Left forelimb (tissue), 1 donor: Measurements from ENCODE around the gene EARS2.
"Not testable (repeated sequence)": the region's sequence is repeated elsewhere in the genome, so short reads cannot be mapped to it uniquely, and the experiment has no call there.

Experiments used
- DNase-seq: peaks from one replicate; pipeline ENCODE4 v3.0.0-alpha.2; 2018; ENCODE audit warnings: low spot score

The EARS2 gene

DNA sequence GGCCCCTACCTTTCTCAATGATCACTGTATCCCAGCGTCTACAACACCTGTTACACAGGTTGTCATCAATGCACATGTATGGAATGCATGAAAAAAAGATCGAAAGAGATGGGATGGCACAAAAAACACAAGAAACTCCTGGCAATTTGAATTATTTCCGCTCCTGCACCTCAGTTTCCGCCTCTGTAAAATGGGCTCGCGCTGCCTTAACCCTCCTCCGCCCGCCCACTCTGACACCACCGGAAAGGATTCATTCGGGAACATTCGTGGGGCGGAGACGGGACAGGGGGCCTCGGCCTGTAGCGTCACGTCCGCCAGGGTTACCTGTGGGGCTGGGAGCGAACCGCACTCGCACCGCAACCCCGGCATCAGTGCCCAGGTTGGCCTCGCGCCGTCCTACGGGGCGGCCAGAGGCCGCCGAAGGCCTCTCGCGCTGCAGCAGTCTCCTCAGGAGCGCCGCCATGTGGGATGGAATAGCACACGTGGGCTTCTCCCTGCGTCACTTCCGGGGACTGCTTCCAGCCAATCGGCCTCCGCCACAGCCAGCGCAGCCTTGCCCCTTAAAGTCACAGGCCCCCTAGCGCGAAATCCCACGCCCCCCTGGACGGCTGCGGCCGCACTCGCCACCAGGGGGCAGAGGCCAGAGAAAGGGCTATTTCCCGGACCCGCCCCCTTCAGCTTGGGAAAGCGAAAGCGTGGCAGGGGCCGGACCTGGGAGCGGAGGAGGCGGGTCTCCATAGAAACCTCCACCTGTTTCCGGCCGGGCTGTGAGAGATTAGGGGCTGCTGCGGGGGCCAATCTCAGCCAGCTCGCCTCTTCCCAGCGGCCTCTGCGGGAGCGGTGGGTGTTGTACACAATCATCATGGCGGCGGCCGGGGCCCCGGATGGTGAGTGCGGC is at the start of gene EARS2, which contains the start of gene UBFD1:
TSS of gene EARS2 (minus strand) at position 470 of the 898 bp plus-strand sequence. CDS start at position 463, 7 bp downstream.
TSS of gene UBFD1 (plus strand) at position 847 of the 898 bp plus-strand sequence. CDS start at position 863, 16 bp downstream.
- peak; percentile 100 for DNase-seq

DNA sequence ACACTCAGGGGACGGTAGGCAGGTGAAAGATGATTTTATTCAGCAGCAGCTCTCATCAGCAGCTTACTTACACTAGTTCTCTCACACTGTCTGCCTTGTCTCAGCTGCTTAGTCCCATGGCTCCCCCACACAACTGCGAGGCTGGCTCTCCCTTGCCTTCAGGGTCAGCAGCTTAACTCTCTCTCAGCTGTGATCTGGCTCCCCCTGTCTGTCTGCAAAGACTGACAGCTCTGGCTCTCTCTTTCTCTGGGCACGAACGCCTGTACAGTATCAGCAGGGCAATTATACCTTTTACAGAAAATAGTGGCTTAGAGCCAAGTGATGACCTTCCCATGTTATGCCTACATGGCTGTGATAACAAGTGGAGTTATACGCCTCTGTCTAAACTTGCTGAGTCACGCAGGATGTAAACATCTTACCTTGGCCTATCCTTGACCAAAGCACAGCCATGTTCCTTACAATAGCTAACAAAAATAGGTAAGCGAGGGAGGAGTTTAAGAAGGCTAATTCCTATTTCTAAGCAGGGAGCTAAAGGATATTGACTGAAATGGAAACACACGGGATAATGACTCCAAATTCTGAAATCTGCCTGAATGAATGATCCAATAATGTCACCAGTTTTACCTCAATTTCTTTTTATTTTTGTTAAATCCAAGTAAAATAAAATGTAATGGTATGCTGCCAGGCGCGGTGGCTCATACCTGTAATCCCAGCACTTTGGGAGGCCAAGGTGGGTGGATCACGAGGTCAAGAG is 40.0 kb upstream of the EARS2 start:
- DNase-seq = no peak

DNA sequence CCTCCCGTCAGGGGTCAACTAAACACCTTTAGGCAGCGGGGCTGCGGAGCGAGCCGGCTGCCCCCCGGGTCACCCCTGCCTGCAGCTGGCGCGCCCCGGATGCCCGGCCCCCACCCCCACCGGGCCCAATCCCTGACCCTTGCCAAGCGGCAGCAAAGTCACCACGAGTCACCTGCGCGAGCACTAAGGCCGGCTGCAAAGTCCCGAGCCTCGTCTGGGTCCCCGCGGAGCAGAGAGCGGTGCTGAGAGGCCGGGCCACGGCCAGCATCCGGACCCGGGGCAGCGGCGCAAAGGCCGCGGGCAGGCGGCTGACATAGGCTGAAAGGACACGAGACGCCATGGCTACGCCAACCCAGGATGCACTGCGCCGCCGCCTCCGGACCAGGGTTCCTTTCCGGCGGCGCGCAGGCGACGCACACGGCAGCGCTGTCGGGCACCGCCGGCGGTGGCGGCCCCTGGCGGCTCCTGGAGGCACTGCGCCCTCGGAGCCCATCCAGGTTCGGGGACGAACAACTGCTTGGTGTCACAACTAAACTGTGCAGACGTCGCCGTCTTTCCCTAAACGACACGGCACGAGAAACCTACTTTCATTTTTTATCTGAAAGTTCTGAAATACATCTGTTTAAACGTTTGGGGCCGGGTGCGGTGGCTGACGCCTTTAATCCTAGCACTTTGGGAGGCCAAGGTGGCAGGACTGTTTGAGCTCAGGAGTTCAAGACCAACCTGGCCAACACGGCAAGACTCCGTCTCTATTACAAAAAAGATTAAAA is 39.0 kb upstream of the EARS2 start, which contains the start of gene NDUFAB1:
TSS of gene NDUFAB1 (minus strand) at position 366 of the 770 bp plus-strand sequence. CDS start at position 340, 26 bp downstream.
- peak; percentile 92 for DNase-seq

DNA sequence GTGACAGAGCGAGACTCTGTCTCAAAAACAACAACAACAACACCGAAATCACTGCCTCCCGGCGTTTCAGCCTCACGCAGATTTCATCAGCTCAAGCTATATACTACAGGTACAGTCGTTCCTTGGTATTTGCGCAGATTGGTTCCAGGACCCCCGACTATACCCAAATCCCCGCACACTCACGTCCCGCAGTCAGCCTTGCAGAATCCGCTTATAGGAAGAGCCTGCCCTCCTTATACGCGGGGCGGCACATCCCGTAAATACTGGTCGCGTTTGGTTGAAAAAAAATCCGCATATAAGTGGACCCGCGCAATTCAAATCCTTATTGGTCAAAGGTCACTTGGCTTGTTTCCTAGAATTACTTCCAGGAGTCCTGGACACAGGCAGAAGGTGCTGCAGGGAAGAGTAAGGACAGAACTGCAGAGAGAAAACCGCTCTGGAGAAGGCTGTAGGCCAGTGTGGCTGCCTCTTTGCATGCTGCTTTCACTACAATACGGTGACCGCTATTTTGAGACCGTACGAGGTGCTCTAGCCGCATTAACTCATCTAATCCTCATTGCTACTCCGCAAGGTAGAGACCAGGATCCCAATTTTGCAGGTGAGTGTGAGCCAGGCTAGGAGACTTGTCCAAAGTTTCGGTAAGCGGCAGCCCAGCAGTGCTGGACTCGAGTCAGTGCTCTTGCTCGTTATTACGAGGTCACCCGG is 38.2 kb upstream of the EARS2 start:
- DNase-seq = no peak

DNA sequence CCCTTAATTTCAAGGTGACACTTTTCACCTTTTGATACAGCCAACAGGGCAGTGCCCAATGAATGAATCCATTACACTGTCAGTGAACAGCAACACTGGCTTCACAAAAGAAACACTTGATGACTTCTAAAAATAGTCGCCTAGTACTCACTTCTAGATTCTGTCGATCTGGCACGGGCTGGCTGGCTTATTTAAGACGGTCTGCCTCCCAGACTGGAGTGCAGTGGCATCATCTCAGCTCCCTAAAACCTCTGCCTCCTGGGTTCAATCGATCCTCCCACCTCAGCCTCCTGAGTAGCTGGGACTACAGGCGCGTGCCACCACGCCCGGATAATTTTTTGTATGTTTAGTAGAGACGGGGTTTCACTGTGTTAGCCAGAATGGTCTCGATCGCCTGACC is 37.0 kb upstream of the EARS2 start:
- no peak for DNase-seq

DNA sequence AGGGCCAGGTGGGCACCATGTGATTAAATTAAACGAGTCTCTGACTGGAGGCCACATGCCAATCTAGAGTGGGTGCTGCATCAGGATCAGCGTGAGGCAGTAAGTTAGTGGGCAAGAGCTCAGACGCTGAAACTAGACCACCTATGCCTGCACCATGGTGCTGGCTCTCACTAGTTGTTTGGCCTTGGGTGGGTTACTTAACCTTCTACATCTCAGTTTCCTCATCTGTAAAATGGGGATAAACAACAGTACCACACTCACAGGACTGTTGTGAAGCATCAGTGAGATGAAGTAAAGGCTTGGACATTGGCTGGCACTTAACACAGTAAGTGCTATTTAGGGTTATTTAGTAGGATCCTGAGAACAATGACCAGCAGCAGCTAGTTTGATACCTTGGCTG is 33.0 kb upstream of the EARS2 start:
- DNase-seq = no peak

DNA sequence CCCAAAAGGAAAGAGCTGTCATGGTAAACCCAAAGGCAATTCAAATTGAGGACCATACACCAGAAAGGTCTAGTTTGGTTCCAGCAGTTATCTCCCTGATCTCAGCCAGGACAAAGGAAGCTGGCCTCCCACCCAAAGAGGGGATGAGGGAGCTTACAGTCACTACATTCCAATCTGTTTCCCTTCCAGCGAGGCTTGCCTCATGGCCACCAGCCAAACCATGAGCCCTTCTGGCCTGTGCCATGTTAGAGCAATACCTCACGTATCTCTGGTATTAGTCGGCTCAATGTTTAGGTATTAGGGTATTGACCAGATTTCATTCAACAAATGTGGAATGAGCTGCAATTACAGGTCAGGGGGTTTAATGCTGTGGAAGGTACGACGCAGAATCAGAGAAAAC is 30.6 kb upstream of the EARS2 start:
- DNase-seq = no peak

DNA sequence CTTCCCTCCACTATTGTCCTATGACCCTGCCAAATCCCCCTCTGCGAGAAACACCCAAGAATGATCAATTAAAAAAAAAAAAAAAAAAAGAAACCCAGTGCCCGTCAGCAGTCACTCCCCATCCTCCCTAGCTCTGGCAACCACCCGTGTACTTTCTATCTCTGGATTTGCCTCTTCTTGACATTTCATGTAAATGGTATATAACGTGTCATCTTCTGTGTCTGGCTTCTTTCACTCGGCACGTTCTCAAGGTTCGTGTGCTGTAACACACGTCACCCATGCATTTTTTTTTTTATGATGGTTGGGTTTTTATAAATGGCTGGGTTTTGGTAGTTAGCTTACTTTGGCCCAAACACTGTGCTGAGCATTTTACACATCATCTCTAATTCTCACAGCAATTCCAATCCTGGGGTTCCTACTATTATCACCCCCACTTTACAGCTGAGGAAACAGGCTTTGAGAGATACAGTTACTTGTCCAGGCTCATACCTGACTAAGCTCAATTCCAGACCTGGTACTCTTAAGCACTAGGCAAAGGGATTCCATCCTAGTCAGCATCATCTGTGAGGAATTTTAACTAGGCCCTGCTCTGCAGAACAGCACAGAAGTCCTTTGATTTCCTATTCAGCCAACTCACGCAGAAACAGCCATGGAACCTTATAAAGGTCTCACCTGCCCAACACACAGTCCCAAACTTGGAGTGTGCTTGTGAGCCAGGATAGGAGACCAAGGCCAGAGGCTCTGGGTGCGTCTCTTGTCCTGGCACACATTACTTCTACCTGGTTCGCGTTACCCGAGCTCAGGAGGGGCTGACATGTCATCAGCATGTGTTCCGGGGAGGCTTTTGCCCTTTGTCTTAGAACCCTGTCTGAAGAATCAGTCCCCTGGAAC is 27.3 kb upstream of the EARS2 start:
- no peak for DNase-seq

DNA sequence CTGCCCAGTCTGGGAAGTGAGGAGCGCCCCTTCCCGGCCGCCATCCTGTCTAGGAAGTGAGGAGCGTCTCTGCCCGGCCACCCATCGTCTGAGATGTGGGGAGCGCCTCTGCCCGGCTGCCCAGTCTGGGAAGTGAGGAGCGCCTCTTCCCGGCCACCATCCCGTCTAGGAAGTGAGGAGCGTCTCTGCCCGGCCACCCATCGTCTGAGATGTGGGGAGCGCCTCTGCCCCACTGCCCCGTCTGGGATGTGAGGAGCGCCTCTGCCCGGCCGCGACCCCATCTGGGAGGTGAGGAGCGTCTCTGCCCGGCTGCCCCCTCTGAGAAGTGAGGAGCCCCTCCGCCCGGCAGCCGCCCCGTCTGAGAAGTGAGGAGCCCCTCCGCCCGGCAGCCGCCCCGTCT is 26.1 kb upstream of the EARS2 start:
- not testable (repeated sequence) for DNase-seq

DNA sequence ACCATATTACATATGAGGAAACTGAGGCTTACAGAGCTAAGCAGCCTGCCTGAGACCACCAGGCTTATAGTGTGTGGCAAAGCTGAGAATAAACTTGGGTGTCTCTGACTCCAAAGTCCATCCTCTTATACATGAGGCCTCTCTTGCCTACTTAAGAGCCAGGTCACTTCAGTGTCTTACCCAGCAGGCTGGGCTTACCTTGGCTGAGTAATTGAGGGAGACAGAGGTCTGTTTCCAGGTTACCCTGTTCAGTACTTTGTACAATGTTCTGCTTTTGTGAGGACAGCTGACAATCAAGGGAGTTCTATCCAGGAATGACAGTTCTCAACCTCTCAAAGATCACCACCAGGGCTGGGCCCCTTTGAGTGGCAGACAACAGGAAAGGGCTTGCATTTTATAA is 24.6 kb upstream of the EARS2 start:
- DNase-seq = no peak

DNA sequence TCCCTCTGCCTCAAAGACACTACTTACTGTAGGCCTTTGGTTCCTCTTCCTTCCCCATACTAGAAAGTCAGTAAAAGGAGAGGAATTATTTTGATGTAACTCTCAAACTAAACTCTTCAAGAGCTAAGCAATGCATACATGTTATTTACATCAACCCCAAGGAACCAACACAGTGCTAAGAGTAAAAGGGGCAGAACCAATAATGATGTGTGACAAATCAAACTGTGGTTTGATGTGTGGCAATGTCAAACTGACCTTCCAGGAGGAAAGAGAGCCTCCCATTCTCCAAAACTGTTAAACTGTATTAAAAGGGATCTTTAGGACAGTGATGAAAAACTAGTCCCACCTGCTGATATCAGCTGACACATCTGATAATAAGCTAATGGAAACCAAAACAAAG is 23.2 kb upstream of the EARS2 start:
- no peak for DNase-seq

DNA sequence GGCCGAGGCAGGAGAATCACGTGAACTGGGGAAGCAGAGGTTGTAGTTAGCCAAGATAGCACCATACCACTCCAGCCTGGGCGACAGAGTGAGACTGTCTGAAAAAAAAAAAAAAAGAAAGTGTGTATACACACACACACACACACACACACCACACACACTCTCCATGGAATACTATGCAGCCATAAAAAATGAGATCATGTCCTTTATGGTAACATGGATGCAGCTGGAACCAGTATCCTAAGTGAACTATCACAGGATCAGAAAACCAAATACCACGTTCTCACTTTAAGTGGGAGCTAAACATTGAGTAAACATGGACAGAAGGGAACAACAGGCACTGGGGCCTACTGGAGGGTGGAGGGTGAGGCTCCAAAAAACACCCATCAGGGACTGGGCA is 22.2 kb upstream of the EARS2 start:
- no peak for DNase-seq

DNA sequence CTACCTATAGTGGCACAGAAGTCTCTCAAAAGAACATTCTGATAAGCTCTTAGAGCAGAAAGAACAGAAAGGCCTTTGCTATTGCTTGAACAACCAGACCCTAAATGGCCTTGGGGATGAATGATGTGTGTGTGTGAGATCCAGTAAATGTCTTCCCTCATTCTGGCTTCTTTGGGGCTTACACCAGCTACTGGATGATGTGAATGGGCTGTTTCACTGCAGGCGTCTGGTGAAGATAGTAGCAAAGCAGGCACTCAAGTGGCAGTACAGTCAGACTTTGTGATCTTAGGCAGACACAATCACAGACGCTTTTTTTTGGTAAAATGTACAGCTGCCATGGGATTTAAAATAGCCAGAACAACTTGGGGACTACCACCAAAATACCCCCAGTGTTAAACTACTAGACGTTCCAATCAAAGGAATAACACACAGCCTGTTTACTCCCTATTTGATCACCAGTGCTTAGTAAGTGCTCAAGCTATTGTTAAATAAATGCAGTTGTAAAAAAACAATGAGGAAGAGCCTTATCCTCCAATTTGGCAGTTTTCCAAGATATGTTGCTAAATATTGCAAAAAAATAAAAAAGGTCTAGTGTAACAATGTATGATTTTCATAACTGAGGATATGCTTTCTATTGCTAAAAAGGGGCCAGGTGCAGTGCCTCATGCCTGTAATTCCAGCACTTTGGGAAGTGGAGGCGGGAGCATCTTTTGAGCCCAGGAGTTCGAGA is 21.1 kb upstream of the EARS2 start:
- DNase-seq = no peak

DNA sequence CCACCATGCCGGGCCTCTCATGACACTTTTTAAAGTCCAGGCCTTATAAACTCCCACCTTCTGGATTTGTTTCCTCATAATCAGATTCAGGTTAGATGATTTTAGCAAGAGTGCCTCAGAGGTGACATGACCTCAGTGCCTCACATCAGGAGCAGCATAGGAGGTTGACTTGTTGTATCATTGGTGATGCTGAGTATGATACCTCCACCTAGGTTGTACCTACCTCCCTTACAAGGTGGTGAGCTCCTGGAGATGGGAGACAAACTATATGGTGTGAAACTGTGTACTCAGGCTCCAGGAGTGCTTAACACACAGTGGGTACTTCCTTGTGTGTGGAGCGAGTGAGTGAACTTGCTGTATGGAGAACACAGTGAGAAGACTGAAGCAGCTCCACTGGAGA is 20.3 kb upstream of the EARS2 start:
- DNase-seq = no peak

DNA sequence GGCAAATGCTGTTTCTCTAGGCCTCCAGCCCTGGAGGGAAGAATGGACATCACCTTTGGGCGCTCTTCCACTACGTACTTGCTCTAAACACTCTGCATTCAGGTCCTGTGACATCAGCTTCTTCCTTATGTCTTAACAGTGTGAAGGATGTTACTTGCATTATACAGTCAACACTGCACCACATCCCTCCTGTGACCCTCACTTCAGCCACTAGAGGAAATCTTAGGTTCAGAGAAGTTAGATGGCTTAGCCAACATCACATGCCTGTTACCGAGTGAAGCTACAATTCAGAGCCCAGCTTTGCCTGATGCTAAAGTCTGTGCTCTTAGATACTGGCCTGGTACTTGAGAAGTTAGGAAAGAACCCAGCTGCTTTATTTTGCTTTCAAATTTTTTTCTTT is 18.7 kb upstream of the EARS2 start:
- no peak for DNase-seq

DNA sequence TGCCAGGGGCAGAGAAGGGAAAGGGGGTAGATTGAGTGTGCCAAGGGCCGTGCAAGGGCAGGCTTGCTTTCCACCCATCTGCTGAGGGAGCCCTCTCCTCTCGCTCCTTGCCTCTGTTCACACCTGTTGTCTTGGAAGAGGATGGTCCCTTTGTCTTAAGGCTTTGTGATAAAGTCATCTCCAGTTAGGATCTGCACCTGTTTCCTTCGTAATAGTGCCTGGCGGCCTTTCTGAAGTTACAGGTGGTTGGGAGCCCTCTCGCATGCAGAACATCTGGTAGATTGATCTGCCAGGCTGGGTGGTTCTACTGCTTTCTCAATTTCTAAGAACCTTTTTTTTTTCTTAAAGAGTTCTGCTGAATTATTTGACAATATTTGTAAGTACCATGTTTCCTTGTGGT is 16.7 kb upstream of the EARS2 start:
- no peak for DNase-seq

DNA sequence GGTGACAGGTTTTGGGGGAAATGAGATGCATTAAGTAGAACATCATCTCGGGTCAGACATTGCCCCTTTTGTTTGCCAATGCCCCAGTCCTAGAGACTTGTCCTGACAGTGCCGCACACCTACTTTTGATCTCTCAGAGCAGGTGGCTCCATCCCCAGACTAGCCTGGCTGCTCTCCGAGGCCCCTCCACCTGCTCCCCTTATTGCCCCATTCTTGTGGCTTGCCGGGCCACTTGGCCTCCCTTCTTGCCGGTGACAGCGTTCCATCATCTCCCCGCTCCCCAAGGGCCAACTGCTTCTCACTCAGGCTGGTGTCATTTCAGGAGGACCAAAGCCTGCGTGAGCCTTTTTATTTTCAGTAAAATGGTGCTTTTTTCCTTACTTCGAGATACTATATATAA is 15.2 kb upstream of the EARS2 start:
- DNase-seq = no peak

DNA sequence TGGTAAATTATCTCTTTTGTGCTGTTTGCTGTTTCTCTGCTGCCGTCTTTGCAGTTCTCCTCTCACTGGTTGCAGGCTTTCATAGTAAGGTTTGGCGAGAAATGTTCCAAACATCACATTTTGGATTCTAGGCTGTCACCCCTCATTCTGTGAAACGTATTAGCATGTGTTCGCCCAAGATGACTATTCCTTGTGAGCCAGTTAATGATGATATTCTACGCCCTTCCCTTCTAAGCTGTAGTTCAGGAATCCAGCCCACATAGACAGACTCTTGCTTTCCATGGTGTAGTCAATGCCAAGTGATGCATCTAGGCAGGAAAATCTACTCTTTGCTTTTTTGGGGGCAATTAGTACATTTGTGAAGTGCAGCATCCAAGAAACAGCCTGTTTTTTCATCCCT is 14.7 kb upstream of the EARS2 start:
- DNase-seq = no peak

DNA sequence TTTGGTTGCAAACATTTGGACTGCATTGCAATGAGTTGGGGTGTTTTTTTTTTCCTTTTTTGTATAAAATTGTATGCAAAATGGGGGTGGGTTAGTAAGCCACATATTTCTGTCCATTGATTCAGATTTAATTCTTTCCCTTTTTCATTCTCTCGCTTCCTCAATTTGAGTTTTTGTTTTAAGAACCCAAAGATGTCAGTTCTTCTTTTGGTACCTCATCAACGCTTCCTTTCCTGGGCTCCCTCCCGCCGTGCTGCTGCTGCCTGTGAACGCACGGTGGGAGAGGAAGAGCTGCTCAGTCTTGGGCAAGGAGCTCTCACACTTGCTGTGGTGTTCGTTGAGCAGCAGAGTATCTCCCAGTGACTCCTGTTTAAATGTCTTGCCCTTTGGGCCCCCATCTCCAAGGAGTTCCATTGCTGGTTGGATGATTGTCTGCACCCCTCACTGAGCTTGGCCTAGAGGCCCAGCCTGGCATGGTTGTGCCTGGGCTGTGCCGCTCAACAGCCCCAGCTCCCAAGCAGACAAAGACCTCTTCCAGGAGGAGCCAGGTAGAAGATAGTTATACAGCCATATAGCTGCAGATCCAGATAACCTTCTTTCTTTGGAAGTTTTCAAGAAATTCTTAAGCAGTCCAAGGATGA is 14.0 kb upstream of the EARS2 start:
- DNase-seq = no peak
